Fibroblast of lung (primary cell): ENCODE data around the gene CYP2D6. TPM values are rescaled to one million over a fixed set of nuclear protein-coding genes. Genes with fewer than 3 reads are reported as not detected.

ENCODE experiments used
- DNase-seq, 2 donors: peaks; one replicate each; pipeline versions ENCODE4 v3.0.0 to v3.0.0-alpha.2; 2010; ENCODE audit warnings: low read depth in 2 of 2
- H2AFZ ChIP-seq: 2 replicates; pipeline ENCODE4 v1.5.1; 2012; ENCODE audit warnings: low read length, control low read depth, inconsistent platforms
- H3K27ac ChIP-seq: 2 replicates; pipeline ENCODE4 v1.5.1; 2011; ENCODE audit warnings: low read length, control low read depth; ENCODE audit not compliant: insufficient read depth
- H3K27me3 ChIP-seq: 2 replicates; pipeline ENCODE4 v1.5.1; 2011; ENCODE audit warnings: mild to moderate bottlenecking, low read length; ENCODE audit not compliant: control insufficient read depth, insufficient read depth
- H3K36me3 ChIP-seq: 2 replicates; pipeline ENCODE4 v1.5.1; 2011; ENCODE audit warnings: low read length; ENCODE audit not compliant: control insufficient read depth, insufficient read depth
- H3K4me1 ChIP-seq: 2 replicates; pipeline ENCODE4 v1.5.1; 2011; ENCODE audit warnings: low read length; ENCODE audit not compliant: control insufficient read depth, insufficient read depth; ENCODE audit errors: extremely low read depth
- H3K4me2 ChIP-seq: 2 replicates; pipeline ENCODE4 v1.5.1; 2011; ENCODE audit warnings: low read length, control low read depth; ENCODE audit not compliant: insufficient read depth; ENCODE audit errors: extremely low read depth
- H3K4me3 ChIP-seq, 4 experiments: fragments of 200-600 bp in 1 of 4; sonication (generic) in 1 of 4; replicated peaks in 1 of 4; 2 replicates each; pipeline ENCODE4 v1.5.1; 2011 to 2016; ENCODE audit warnings: low read length in 4 of 4, low read depth in 3 of 4, mild to moderate bottlenecking in 3 of 4, control low read depth in 2 of 4, inconsistent platforms in 1 of 4, mixed read lengths in 1 of 4; ENCODE audit not compliant: insufficient read depth in 1 of 4; ENCODE audit errors: control extremely low read depth in 1 of 4
- H3K79me2 ChIP-seq: 2 replicates; pipeline ENCODE4 v1.5.1; 2012; ENCODE audit warnings: mild to moderate bottlenecking, low read length, inconsistent platforms; ENCODE audit not compliant: control insufficient read depth, insufficient read depth
- H3K9ac ChIP-seq: 2 replicates; pipeline ENCODE4 v1.5.1; 2011; ENCODE audit warnings: mild to moderate bottlenecking, low read length, control low read depth; ENCODE audit not compliant: insufficient read depth
- H3K9me3 ChIP-seq: 2 replicates; pipeline ENCODE4 v1.5.1; 2012; ENCODE audit warnings: low read depth, low read length; ENCODE audit not compliant: control insufficient read depth, insufficient read depth
- H4K20me1 ChIP-seq: 2 replicates; pipeline ENCODE4 v1.5.1; 2011; ENCODE audit warnings: low read length; ENCODE audit not compliant: control insufficient read depth, insufficient read depth; ENCODE audit errors: extremely low read depth
- CTCF ChIP-seq, 2 donors: IDR thresholded peaks in 1 of 2; conservative IDR thresholded peaks in 1 of 2; 1 replicate in 1 of 2; 2 replicates in 1 of 2; pipeline ENCODE4 v1.5.1; 2011 to 2012; ENCODE audit warnings: low read length in 2 of 2, control low read depth in 1 of 2, inconsistent platforms in 1 of 2, low read depth in 1 of 2, mild to moderate bottlenecking in 1 of 2
- EZH2 ChIP-seq: IDR thresholded peaks from 2 replicates; pipeline ENCODE4 v1.5.1; 2012; ENCODE audit warnings: low read length, control low read depth, mild to moderate bottlenecking; ENCODE audit errors: missing control alignments
- polyA plus RNA-seq, 2 donors: library from polyadenylated mRNA; depleted of rRNA in 1 of 2; stranded (reverse) in 1 of 2; unstranded in 1 of 2; fragments of >200 nt; gene quantifications; 2 replicates each; pipeline ENCODE4 v1.2.1, GENCODE V29; 2011 to 2012; ENCODE audit warnings: missing spikeins in 1 of 2
- total RNA-seq: library from RNA; depleted of rRNA; stranded (reverse); fragments of >200 nt; gene quantifications from 2 replicates; pipeline ENCODE4 v1.2.1, GENCODE V29; 2014

The CYP2D6 gene
- total and polyA plus RNA-seq, 2 donors (not counting 1 experiment from before 2014, with no cell fraction given) = 0.09 to 0.33 TPM

GRCh38 chr22:42163515-42163914, 32.9 kb upstream of the CYP2D6 start:
- no peak overlapping the region for H3K9ac ChIP-seq
- H3K36me3 ChIP-seq = no peaks in the 10 kb centered on the region

GRCh38 chr22:42162728-42163489, 32.3 kb upstream of the CYP2D6 start:
- no peak for DNase-seq
- no peaks in the 10 kb centered on the region for H3K9me3 ChIP-seq
- no peak overlapping the region for H3K27ac ChIP-seq
- H3K79me2 ChIP-seq = no peaks in the 10 kb centered on the region
- no peaks in the 10 kb centered on the region for H3K27me3 ChIP-seq
- H3K4me1 ChIP-seq = no peaks in the 10 kb centered on the region
- no peak overlapping the region for H2AFZ ChIP-seq
- TF ChIP-seq CTCF (conservative IDR thresholded peaks at IDR 0.05 in 1 of 2, IDR thresholded peaks at IDR 0.05 in 1 of 2; ENCODE audit: low read depth in 1 of 2, low read length in 2 of 2) (no peak), EZH2 (no peak)
- H3K36me3 ChIP-seq = no peaks in the 10 kb centered on the region
- H3K4me3 ChIP-seq = no peak overlapping the region
- no peak overlapping the region for H3K9ac ChIP-seq
- no peaks in the 10 kb centered on the region for H4K20me1 ChIP-seq
- H3K4me2 ChIP-seq = no peak overlapping the region

More at GRCh38 chr22:42163515-42163914, 32.9 kb upstream of the CYP2D6 start:
- H3K4me2 ChIP-seq = no peak overlapping the region
- H4K20me1 ChIP-seq = no peaks in the 10 kb centered on the region
- H2AFZ ChIP-seq = no peak overlapping the region
- no peaks in the 10 kb centered on the region for H3K9me3 ChIP-seq
- no peaks in the 10 kb centered on the region for H3K79me2 ChIP-seq
- no peaks in the 10 kb centered on the region for H3K27me3 ChIP-seq
- H3K4me1 ChIP-seq = no peaks in the 10 kb centered on the region
- no peak for DNase-seq
- no peak overlapping the region for H3K27ac ChIP-seq
- no peak overlapping the region for H3K4me3 ChIP-seq
- TF ChIP-seq CTCF (conservative IDR thresholded peaks at IDR 0.05 in 1 of 2, IDR thresholded peaks at IDR 0.05 in 1 of 2; ENCODE audit: low read depth in 1 of 2, low read length in 2 of 2) (no peak), EZH2 (no peak)

- Histone ChIP-seq H3K27ac (no peak overlapping the region), H3K4me2 (no peak overlapping the region), H3K27me3 (no peaks in the 10 kb centered on the region), H3K4me1 (no peaks in the 10 kb centered on the region), H3K9me3 (no peaks in the 10 kb centered on the region), H3K9ac (no peak overlapping the region), H3K4me3 (no peak overlapping the region), H3K36me3 (no peaks in the 10 kb centered on the region), H3K79me2 (no peaks in the 10 kb centered on the region), H2AFZ (no peak overlapping the region), H4K20me1 (no peaks in the 10 kb centered on the region)
- no peak for TF ChIP-seq EZH2
- TF ChIP-seq CTCF (conservative IDR thresholded peaks at IDR 0.05 in 1 of 2, IDR thresholded peaks at IDR 0.05 in 1 of 2; ENCODE audit: low read depth in 1 of 2, low read length in 2 of 2) = no peak
- DNase-seq = no peak
These were observed 30.5 kb upstream of the CYP2D6 start for GRCh38 chr22:42160830-42161696.
